Left lobe of liver (tissue), 2 donors: Measurements from ENCODE around the gene CIITA. TPM values are rescaled to one million over a fixed set of nuclear protein-coding genes. Genes with fewer than 3 reads are reported as not detected.

Source experiments
- ATAC-seq: fragments of 200-7000 bp; cut with Tn5 transposase; one replicate; pipeline ENCODE4 v1.9.1; 2020; ENCODE audit warnings: mild to moderate bottlenecking, moderate library complexity
- DNase-seq: peaks from one replicate; pipeline ENCODE4 v3.0.0-alpha.2; 2020; ENCODE audit warnings: low spot score
- total RNA-seq: library from RNA; stranded (reverse); gene quantifications from one replicate; pipeline ENCODE4 v1.2.1, GENCODE V29; 2021
- donor health status: DM: no; HTN: no; CAD: no; lungs with moderate emphysema.
- donor health status: DM: no; HTN: yes; CAD: no.

CIITA gene
- total RNA-seq, 1 donor from 2014 or later: 1.7 TPM

GRCh38 chr16:10879681-10880589 is 2.9 kb downstream of the CIITA start:
- DNase-seq: no peak
- no peak for ATAC-seq

- ATAC-seq: no peak
- DNase-seq: no peak
These were observed 3.8 kb downstream of the CIITA start for GRCh38 chr16:10880594-10881452.

GRCh38 chr16:10881479-10882030 is 4.6 kb downstream of the CIITA start:
- DNase-seq (no peak), ATAC-seq (no peak)

- ATAC-seq: no peak
- DNase-seq: no peak
These were observed 6.0 kb downstream of the CIITA start for GRCh38 chr16:10883004-10883403.

- DNase-seq: no peak
- peak; percentile 40 for ATAC-seq
These were observed 8.2 kb downstream of the CIITA start for GRCh38 chr16:10885246-10885645.

GRCh38 chr16:10888320-10888937 is 11.4 kb downstream of the CIITA start:
- DNase-seq: no peak
- no peak for ATAC-seq

GRCh38 chr16:10889855-10890254 is 12.9 kb downstream of the CIITA start:
- DNase-seq: no peak
- ATAC-seq: no peak

- DNase-seq (no peak), ATAC-seq (no peak)
These were observed 15.8 kb downstream of the CIITA start for GRCh38 chr16:10892782-10893318.

- DNase-seq (no peak), ATAC-seq (peak; percentile 80)
These were observed 18.3 kb downstream of the CIITA start for GRCh38 chr16:10895053-10895946.

- no peak for DNase-seq
These were observed 19.2 kb downstream of the CIITA start for GRCh38 chr16:10896165-10896564.

GRCh38 chr16:10896723-10897122 is 19.7 kb downstream of the CIITA start:
- DNase-seq: no peak

More at GRCh38 chr16:10896165-10896564, 19.2 kb downstream of the CIITA start:
- no peak for ATAC-seq

GRCh38 chr16:10897134-10897533 is 20.1 kb downstream of the CIITA start:
- ATAC-seq (no peak), DNase-seq (no peak)

More at GRCh38 chr16:10896723-10897122, 19.7 kb downstream of the CIITA start:
- no peak for ATAC-seq

GRCh38 chr16:10902999-10903398 is 26.0 kb downstream of the CIITA start:
- ATAC-seq (no peak), DNase-seq (no peak)

GRCh38 chr16:10906482-10906881 is 29.5 kb downstream of the CIITA start:
- ATAC-seq (no peak), DNase-seq (no peak)

- no peak for ATAC-seq
- DNase-seq: no peak
These were observed 30.1 kb downstream of the CIITA start for GRCh38 chr16:10906914-10907756.

GRCh38 chr16:10907757-10908045 is 30.7 kb downstream of the CIITA start:
- DNase-seq (no peak), ATAC-seq (no peak)

- ATAC-seq (no peak), DNase-seq (no peak)
These were observed 34.3 kb downstream of the CIITA start for GRCh38 chr16:10911267-10911666.

GRCh38 chr16:10916534-10916933 is 39.5 kb downstream of the CIITA start:
- DNase-seq (no peak), ATAC-seq (no peak)
